K562 (cell line): ENCODE measurements around the gene ARL5C. TPM values are rescaled to one million over a fixed set of nuclear protein-coding genes. Genes with fewer than 3 reads are reported as not detected.
A peak's percentile ranks its signal among the peaks of the same experiment; 100 is the strongest.

Experiments
- ATAC-seq: fragments of 200-7000 bp; cut with Tn5 transposase; 3 replicates; pipeline ENCODE4 v1.9.1; 2020; ENCODE audit warnings: moderate library complexity
- BruUV-seq: library from RNA; stranded (reverse); fragments of 400-500 nt; replicated peaks from 2 replicates; lab custom pipeline; 2021; lab: Mats Ljungman, UMichigan
- CTCF ChIA-PET: fragments of 300-600 bp; formaldehyde crosslinking; extraction: SDS; loops from one replicate; lab custom pipeline; 2021; ENCODE audit warnings: low intra/inter-chr PET ratio; lab: Yijun Ruan, JAX
- POLR2A ChIA-PET: fragments of 300-600, 350-650 bp; sonication (Branson Sonifier 250); formaldehyde crosslinking; extraction: SDS; loops from one replicate; lab custom pipeline; 2021; ENCODE audit warnings: antibody characterized with exemption, inconsistent platforms; lab: Yijun Ruan, JAX
- DNase-seq, 4 experiments: peaks; one replicate each; pipeline versions ENCODE4 v3.0.0 to v3.0.0-alpha.2; 2011 to 2018; ENCODE audit warnings: low spot score in 3 of 4, mixed read lengths in 3 of 4; ENCODE audit errors: extremely low read depth in 1 of 4
- FAIRE-seq: peaks from 2 replicates; lab custom pipeline; 2011; peaks lifted over from hg19 to GRCh38; lab: Jason Lieb, UNC
- H2AFZ ChIP-seq: 2 replicates; pipeline ENCODE4 v1.6.0; 2011; ENCODE audit warnings: low read depth, low read length, control low read depth, inconsistent platforms
- H3K27ac ChIP-seq: fragments of 200-600 bp; 3 replicates; pipeline ENCODE4 v1.8.0; 2011; ENCODE audit warnings: low read depth, mild to moderate bottlenecking, control low read depth, inconsistent platforms, low read length, moderate library complexity, mixed read lengths; ENCODE audit errors: extremely low read depth
- H3K27me3 ChIP-seq, 2 experiments: fragments of 300-600 bp in 1 of 2; 2 replicates in 1 of 2; 3 replicates in 1 of 2; pipeline versions ENCODE4 v1.6.0 to v1.8.0; 2011; ENCODE audit warnings: inconsistent platforms in 2 of 2, low read length in 2 of 2, mild to moderate bottlenecking in 1 of 2, mixed read lengths in 1 of 2, moderate library complexity in 1 of 2; ENCODE audit not compliant: control insufficient read depth in 2 of 2, insufficient read depth in 2 of 2
- H3K36me3 ChIP-seq: fragments of 300-600 bp; 3 replicates; pipeline ENCODE4 v1.8.0; 2011; ENCODE audit warnings: mild to moderate bottlenecking, low read length, inconsistent platforms; ENCODE audit not compliant: control insufficient read depth, insufficient read depth
- H3K4me1 ChIP-seq, 2 experiments: fragments of 200-600 bp in 1 of 2; replicated peaks in 1 of 2; 2 replicates in 1 of 2; 3 replicates in 1 of 2; pipeline versions ENCODE4 v1.5.1 to v1.8.0; 2011; ENCODE audit warnings: inconsistent platforms in 2 of 2, low read length in 2 of 2, mild to moderate bottlenecking in 1 of 2, mixed read lengths in 1 of 2, moderate library complexity in 1 of 2; ENCODE audit not compliant: control insufficient read depth in 2 of 2, insufficient read depth in 2 of 2
- H3K4me2 ChIP-seq: 2 replicates; pipeline ENCODE4 v1.6.1; 2011; ENCODE audit warnings: low read length, control low read depth, inconsistent platforms, mixed read lengths; ENCODE audit not compliant: insufficient read depth
- H3K4me3 ChIP-seq: fragments of 200-600 bp; sonication (generic), shearing (Covaris generic); 2 replicates; pipeline ENCODE4 v1.5.1; 2016; ENCODE audit warnings: control low read depth, inconsistent platforms
- H3K79me2 ChIP-seq: fragments of 200-600 bp; 3 replicates; pipeline ENCODE4 v1.8.0; 2011; ENCODE audit warnings: low read length, inconsistent platforms; ENCODE audit not compliant: control insufficient read depth, insufficient read depth
- H3K9ac ChIP-seq, 2 experiments: 2 replicates each; pipeline versions ENCODE4 v1.6.0 to v1.6.1; 2011; ENCODE audit warnings: low read depth in 2 of 2, low read length in 2 of 2, control low read depth in 1 of 2, inconsistent platforms in 1 of 2, mild to moderate bottlenecking in 1 of 2, mixed read lengths in 1 of 2; ENCODE audit not compliant: insufficient read depth in 1 of 2
- H3K9me1 ChIP-seq: one replicate; pipeline ENCODE4 v1.6.0; 2011; ENCODE audit warnings: inconsistent platforms, mild to moderate bottlenecking, low read length, moderate library complexity; ENCODE audit not compliant: control insufficient read depth, insufficient read depth
- H3K9me3 ChIP-seq: replicated peaks from 2 replicates; pipeline ENCODE4 v1.5.1; 2011; ENCODE audit warnings: low read depth, low read length, inconsistent platforms; ENCODE audit not compliant: control insufficient read depth, insufficient read depth
- H4K20me1 ChIP-seq: replicated peaks from 2 replicates; pipeline ENCODE4 v1.6.1; 2011; ENCODE audit warnings: low read length, inconsistent platforms, mixed read lengths; ENCODE audit not compliant: control insufficient read depth, insufficient read depth
- CEBPG ChIP-seq, 3 experiments: fragments of 200-800 bp in 1 of 3; sonication (Bioruptor generic) in 1 of 3; sonication (generic) in 1 of 3; formaldehyde crosslinking in 1 of 3; IDR thresholded peaks in 2 of 3; conservative IDR thresholded peaks in 1 of 3; 2 replicates each; pipeline versions ENCODE4 v1.6.1 to v1.8.0; 2016 to 2022; ENCODE audit warnings: missing compliant biosample characterization in 2 of 3, missing genetic modification characterization in 2 of 3, mild to moderate bottlenecking in 1 of 3, missing genetic modification reagents in 1 of 3
- DDX20 ChIP-seq: fragments of 450-650 bp; IDR thresholded peaks from 2 replicates; pipeline ENCODE4 v1.6.1; 2016; ENCODE audit warnings: missing genetic modification characterization, low read depth, mild to moderate bottlenecking, missing compliant biosample characterization, moderate library complexity
- EGR1 ChIP-seq: fragments of 450-650 bp; conservative IDR thresholded peaks from 2 replicates; pipeline ENCODE4 v1.6.1; 2017; ENCODE audit warnings: mild to moderate bottlenecking
- HDGF ChIP-seq: fragments of 450-650 bp; IDR thresholded peaks from 2 replicates; pipeline ENCODE4 v1.6.1; 2016
- HIVEP1 ChIP-seq: fragments of 250-450 bp; sonication (Bioruptor Pico); IDR thresholded peaks from 2 replicates; pipeline ENCODE4 v1.4.0; 2020; ENCODE audit warnings: mild to moderate bottlenecking
- MCM3 ChIP-seq: fragments of 450-650 bp; IDR thresholded peaks from 2 replicates; pipeline ENCODE4 v1.6.1; 2016
- NCOR1 ChIP-seq: fragments of 450-650 bp; IDR thresholded peaks from 2 replicates; pipeline ENCODE4 v1.6.1; 2016; ENCODE audit warnings: mild to moderate bottlenecking, moderate library complexity
- PRMT5 ChIP-seq: sonication (generic); formaldehyde crosslinking; IDR thresholded peaks from 2 replicates; pipeline ENCODE4 v1.5.0; 2020; ENCODE audit warnings: missing genetic modification reagents
- RBM14 ChIP-seq: fragments of 200-400 bp; formaldehyde crosslinking; IDR thresholded peaks from 2 replicates; pipeline ENCODE4 v1.6.1; 2018; ENCODE audit warnings: low read depth, mild to moderate bottlenecking, low read length, moderate library complexity, borderline replicate concordance; ENCODE audit not compliant: insufficient read depth
- SLC30A9 ChIP-seq: fragments of 250-450 bp; sonication (Bioruptor Pico); IDR thresholded peaks from 2 replicates; pipeline ENCODE4 v1.8.0; 2022; ENCODE audit warnings: mild to moderate bottlenecking, moderate library complexity
- TFAM ChIP-seq: fragments of 250-450 bp; sonication (Bioruptor Pico); conservative IDR thresholded peaks from 2 replicates; pipeline ENCODE4 v1.5.0; 2021; ENCODE audit warnings: mild to moderate bottlenecking, moderate library complexity
- ZNF316 ChIP-seq: fragments of 450-650 bp; IDR thresholded peaks from 2 replicates; pipeline ENCODE4 v1.6.1; 2016
- WGBS: fragments of 100-300 bp; shearing (Covaris generic); methylation state at CpG from one replicate; pipeline ENCODE4 v1.1.6; 2016; ENCODE audit warnings: low coverage, mixed read lengths; ENCODE audit not compliant: insufficient coverage; ENCODE audit errors: missing lambda C conversion rate; 5-methylcytosine and 5-hydroxymethylcytosine counted together
- in situ Hi-C: fragments of 300-500 bp; cut with MboI; formaldehyde crosslinking; loops from 4 replicates; pipeline ENCODE4 v1.15.0; 2018; ENCODE audit warnings: inconsistent platforms, mixed read lengths
- intact Hi-C: fragments of 100-400 bp; cut with micrococcal nuclease; formaldehyde crosslinking; loops from 2 replicates; pipeline ENCODE4 v1.14.2; 2022
- polyA plus RNA-seq, 8 experiments: library from polyadenylated mRNA; depleted of rRNA in 4 of 8; stranded (reverse) in 5 of 8; unstranded in 3 of 8; fragments of >200 nt; fragmentation: Nextera tagmentation in 2 of 8; fragmentation: Illumina TruSeq in 1 of 8; extraction: Ambion mirVana in 2 of 8; extraction: Trizol in 1 of 8; gene quantifications; 2 replicates each; pipeline versions ENCODE4 v1.2.1 to v1.2.3, GENCODE V29; 2011 to 2014; ENCODE audit warnings: inconsistent platforms in 1 of 8, missing spikeins in 1 of 8
- total RNA-seq, 7 experiments: library from RNA; depleted of rRNA in 6 of 7; stranded (reverse); fragments of >200 nt in 6 of 7; fragmentation: Illumina TruSeq in 2 of 7; extraction: Trizol in 2 of 7; gene quantifications; 2 replicates each; pipeline versions ENCODE4 v1.2.1 to v1.2.3, GENCODE V29; 2011 to 2021; ENCODE audit warnings: low replicate concordance in 1 of 7
- TF ChIP-seq, protein P1 (sequence below): fragments of 450-650 bp; IDR thresholded peaks from 2 replicates; pipeline ENCODE4 v1.6.1; 2016; ENCODE audit warnings: antibody characterized with exemption
- TF ChIP-seq, protein P2 (sequence below), 2 experiments: fragments of 450-650 bp in 1 of 2; sonication (generic) in 1 of 2; formaldehyde crosslinking in 1 of 2; IDR thresholded peaks in 1 of 2; conservative IDR thresholded peaks in 1 of 2; 2 replicates each; pipeline versions ENCODE4 v1.6.1 to v1.8.1; 2016 to 2023; ENCODE audit warnings: mild to moderate bottlenecking in 2 of 2, moderate library complexity in 2 of 2, inconsistent platforms in 1 of 2, missing genetic modification reagents in 1 of 2

ARL5C gene
- total and polyA plus RNA-seq, 9 of the 15 experiments (the other 6 are each of a cell fraction or from before 2014, with no cell fraction given): not detected

DNA sequence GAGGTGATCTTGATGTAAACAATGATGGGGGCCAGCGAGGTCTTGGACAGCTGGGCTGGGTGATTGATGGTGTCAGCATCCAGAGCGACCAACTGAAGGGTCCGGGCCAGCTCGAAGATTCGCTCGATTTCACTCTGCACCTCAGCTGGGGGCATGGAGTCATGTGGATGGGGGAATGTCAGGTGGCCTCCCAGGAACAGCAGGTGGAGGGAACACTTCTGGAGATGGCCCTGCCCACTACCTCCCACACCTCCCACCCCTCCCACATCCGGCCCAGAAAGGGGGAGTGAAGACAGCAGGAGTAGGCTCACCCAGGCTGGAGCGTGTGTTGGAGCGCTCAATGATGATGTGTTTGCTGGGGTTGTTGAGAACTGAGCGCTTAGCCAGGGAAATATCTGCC lies 17.8 kb upstream of the ARL5C start:
- intact Hi-C loops (no loop called here), in situ Hi-C loops (no loop called here)
- H3K36me3 ChIP-seq: peaks cover 38% of the 10 kb centered on the region; the same call in 1 of the 3 replicates
- no peak overlapping the region for H3K4me2 ChIP-seq
- H3K9ac ChIP-seq: no peak overlapping the region
- DNase-seq: no peak
- no TSS peak for BruUV-seq
- no peaks in the 10 kb centered on the region for H3K9me3 ChIP-seq
- no peaks in the 10 kb centered on the region for H3K79me2 ChIP-seq
- TF ChIP-seq EGR1 (0 out of 2 replicates have a peak, but pooled peaks have one; percentile 11), HIVEP1 (CRISPR knock-in tag) (no peak)
- TF ChIP-seq, all 486 proteins: peak for 1
- peaks cover 0 to 6% of the 10 kb centered on the region in 2 experiments; a peak in 2 of 5 replicates for H3K4me1 ChIP-seq
- FAIRE-seq: no peak
- CTCF ChIA-PET: no interaction called here
- H4K20me1 ChIP-seq: no peaks in the 10 kb centered on the region; the same call in 1 of the 2 replicates
- no peaks in the 10 kb centered on the region for H3K27me3 ChIP-seq
- no peaks in the 10 kb centered on the region for H3K9me1 ChIP-seq
- no peak overlapping the region for H3K27ac ChIP-seq
- WGBS: 85% methylated on average over 8 of the region's 10 CpGs
- H3K4me3 ChIP-seq: no peak overlapping the region
- no peak overlapping the region for H2AFZ ChIP-seq
- no peak for ATAC-seq
- POLR2A ChIA-PET: interaction anchor here (0.5 to 1.3 kb wide), 7 partner anchors 9 to 311 kb away, joined by 3 to 5 read pairs (median 3); no protein-coding TSS in a partner anchor

DNA sequence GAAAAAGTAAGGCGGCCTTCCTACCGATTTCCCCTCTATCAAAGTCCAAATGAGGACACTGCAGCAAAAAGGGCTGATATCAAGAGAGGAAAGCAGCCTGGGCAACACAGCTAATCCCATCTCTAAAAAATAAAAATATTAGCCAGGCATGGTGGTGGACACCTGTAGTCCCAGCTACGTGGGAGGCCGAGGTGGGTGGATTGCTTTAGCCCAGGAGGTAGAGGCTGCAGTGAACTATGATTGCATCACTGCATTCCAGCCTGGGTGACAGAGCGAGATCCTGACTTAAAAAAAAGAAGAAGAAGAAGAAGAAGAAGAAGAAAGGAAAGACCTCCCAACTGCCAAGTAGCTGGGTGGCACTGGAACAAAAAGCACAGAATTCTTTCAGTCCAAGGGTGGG lies 17.1 kb upstream of the ARL5C start:
- ChIA-PET CTCF (no interaction called here), POLR2A (interaction anchor here (0.5 to 1.3 kb wide), 6 partner anchors 8 to 310 kb away, joined by 3 to 5 read pairs (median 3); no protein-coding TSS in a partner anchor)
- H3K9me3 ChIP-seq: no peaks in the 10 kb centered on the region
- H3K4me1 ChIP-seq: peaks cover 0 to 6% of the 10 kb centered on the region in 2 experiments; a peak in 2 of 5 replicates
- no peak overlapping the region for H3K4me2 ChIP-seq
- H3K4me3 ChIP-seq: no peak overlapping the region
- no peak for ATAC-seq
- DNase-seq: no peak
- in situ Hi-C loops: no loop called here
- no peaks in the 10 kb centered on the region for H3K79me2 ChIP-seq
- H3K9ac ChIP-seq: no peak overlapping the region
- H3K27me3 ChIP-seq: no peaks in the 10 kb centered on the region
- intact Hi-C loops: no loop called here
- FAIRE-seq: no peak
- no TSS peak for BruUV-seq
- 86% methylated on average over 5 of the region's 5 CpGs for WGBS
- peaks cover 34% of the 10 kb centered on the region; the same call in 1 of the 3 replicates for H3K36me3 ChIP-seq
- H4K20me1 ChIP-seq: no peaks in the 10 kb centered on the region; the same call in 1 of the 2 replicates
- no peak overlapping the region for H3K27ac ChIP-seq
- no peaks in the 10 kb centered on the region for H3K9me1 ChIP-seq
- H2AFZ ChIP-seq: no peak overlapping the region
- TF ChIP-seq, protein P1, sequence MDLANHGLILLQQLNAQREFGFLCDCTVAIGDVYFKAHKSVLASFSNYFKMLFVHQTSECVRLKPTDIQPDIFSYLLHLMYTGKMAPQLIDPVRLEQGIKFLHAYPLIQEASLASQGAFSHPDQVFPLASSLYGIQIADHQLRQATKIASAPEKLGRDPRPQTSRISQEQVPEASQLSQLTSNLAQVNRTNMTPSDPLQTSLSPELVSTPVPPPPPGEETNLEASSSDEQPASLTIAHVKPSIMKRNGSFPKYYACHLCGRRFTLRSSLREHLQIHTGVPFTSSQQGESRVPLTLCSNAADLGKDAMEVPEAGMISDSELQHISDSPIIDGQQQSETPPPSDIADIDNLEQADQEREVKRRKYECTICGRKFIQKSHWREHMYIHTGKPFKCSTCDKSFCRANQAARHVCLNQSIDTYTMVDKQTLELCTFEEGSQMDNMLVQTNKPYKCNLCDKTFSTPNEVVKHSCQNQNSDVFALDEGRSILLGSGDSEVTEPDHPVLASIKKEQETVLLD: no peak
- TF ChIP-seq, protein P2, sequence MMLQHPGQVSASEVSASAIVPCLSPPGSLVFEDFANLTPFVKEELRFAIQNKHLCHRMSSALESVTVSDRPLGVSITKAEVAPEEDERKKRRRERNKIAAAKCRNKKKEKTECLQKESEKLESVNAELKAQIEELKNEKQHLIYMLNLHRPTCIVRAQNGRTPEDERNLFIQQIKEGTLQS (IDR thresholded peaks at IDR 0.05): peak; percentile 68
- TF ChIP-seq, protein P2 (CRISPR knock-in tag; conservative IDR thresholded peaks at IDR 0.05): no peak
- TF ChIP-seq CEBPG (CRISPR knock-in tag; IDR thresholded peaks at IDR 0.05): no peak
- TF ChIP-seq CEBPG (tag; conservative IDR thresholded peaks at IDR 0.05 in 1 of 2, IDR thresholded peaks at IDR 0.05 in 1 of 2): 0 out of 4 replicates have a peak, but pooled peaks of 1 of the 2 experiments have one; percentile 35
- no peak for TF ChIP-seq ZNF316
- no peak for TF ChIP-seq DDX20 (tag)
- no peak for TF ChIP-seq RBM14
- no peak for TF ChIP-seq TFAM (CRISPR knock-in tag)
- TF ChIP-seq NCOR1: no peak
- TF ChIP-seq MCM3: no peak
- TF ChIP-seq PRMT5 (CRISPR knock-in tag): no peak
- TF ChIP-seq HDGF: no peak
- no peak for TF ChIP-seq SLC30A9 (CRISPR knock-in tag)
